Left cardiac atrium (tissue), 4 donors: ENCODE data around the gene RIF1. TPM values are rescaled to one million over a fixed set of nuclear protein-coding genes. Genes with fewer than 3 reads are reported as not detected.

Source experiments
- ATAC-seq, 2 donors: fragments of 200-7000 bp; cut with Tn5 transposase; one replicate each; pipeline ENCODE4 v1.9.1; 2020; ENCODE audit warnings: mild to moderate bottlenecking in 2 of 2, moderate library complexity in 2 of 2
- DNase-seq: peaks from one replicate; pipeline ENCODE4 v3.0.0-alpha.2; 2020
- intact Hi-C, 2 donors: fragments of 100-400 bp; cut with DNase I; formaldehyde crosslinking; loops; one replicate each; pipeline versions ENCODE4 v1.14.1 to v1.15.1; 2022 to 2023
- long read RNA-seq: library from polyadenylated mRNA; unstranded; transcript quantifications from one replicate; pipeline ENCODE4 v2.0.0, GENCODE V29; 2021
- total RNA-seq, 2 donors: library from RNA; stranded (reverse); fragmentation: NEBNext Ultra II Directional; extraction: Animal tissue kit (Norgen Biotek cat#: 25700); gene quantifications; one replicate each; pipeline ENCODE4 v1.2.1, GENCODE V29; 2021
- donor health status: DM: no; HTN: yes; CAD: no.
- donor health status: DM: no; HTN: yes; CAD: no; lungs with severe emphysema.
- donor health status: DM: yes; HTN: yes; CAD: no.
- donor health status: Dilated cardiomyopathy.

Gene RIF1, protein sequence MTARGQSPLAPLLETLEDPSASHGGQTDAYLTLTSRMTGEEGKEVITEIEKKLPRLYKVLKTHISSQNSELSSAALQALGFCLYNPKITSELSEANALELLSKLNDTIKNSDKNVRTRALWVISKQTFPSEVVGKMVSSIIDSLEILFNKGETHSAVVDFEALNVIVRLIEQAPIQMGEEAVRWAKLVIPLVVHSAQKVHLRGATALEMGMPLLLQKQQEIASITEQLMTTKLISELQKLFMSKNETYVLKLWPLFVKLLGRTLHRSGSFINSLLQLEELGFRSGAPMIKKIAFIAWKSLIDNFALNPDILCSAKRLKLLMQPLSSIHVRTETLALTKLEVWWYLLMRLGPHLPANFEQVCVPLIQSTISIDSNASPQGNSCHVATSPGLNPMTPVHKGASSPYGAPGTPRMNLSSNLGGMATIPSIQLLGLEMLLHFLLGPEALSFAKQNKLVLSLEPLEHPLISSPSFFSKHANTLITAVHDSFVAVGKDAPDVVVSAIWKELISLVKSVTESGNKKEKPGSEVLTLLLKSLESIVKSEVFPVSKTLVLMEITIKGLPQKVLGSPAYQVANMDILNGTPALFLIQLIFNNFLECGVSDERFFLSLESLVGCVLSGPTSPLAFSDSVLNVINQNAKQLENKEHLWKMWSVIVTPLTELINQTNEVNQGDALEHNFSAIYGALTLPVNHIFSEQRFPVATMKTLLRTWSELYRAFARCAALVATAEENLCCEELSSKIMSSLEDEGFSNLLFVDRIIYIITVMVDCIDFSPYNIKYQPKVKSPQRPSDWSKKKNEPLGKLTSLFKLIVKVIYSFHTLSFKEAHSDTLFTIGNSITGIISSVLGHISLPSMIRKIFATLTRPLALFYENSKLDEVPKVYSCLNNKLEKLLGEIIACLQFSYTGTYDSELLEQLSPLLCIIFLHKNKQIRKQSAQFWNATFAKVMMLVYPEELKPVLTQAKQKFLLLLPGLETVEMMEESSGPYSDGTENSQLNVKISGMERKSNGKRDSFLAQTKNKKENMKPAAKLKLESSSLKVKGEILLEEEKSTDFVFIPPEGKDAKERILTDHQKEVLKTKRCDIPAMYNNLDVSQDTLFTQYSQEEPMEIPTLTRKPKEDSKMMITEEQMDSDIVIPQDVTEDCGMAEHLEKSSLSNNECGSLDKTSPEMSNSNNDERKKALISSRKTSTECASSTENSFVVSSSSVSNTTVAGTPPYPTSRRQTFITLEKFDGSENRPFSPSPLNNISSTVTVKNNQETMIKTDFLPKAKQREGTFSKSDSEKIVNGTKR (N-terminal part only)
- total RNA-seq, result 10 to 100 TPM; 17.3 to 19.4 TPM
- long read RNA-seq, partial matches to known transcripts, result 14 of 24 reads
- long read RNA-seq, other reads (novel, unspliced or antisense), result 10 of 24 reads

GRCh38 chr2:151409601-151410484, at the start of gene RIF1:
Gene RIF1, plus strand, starts transcription at chr2:151409902. Its CDS starts 522 bp downstream, at chr2:151410424.
- intact Hi-C loops, result no loop called here
- ATAC-seq, result peak; percentile 99

GRCh38 chr2:151361674-151362370, 47.9 kb upstream of the RIF1 start:
- DNase-seq (no peak), ATAC-seq (no peak)
- intact Hi-C loops, result no loop called here

More at GRCh38 chr2:151409601-151410484, at the start of gene RIF1:
- DNase-seq, result peak; percentile 94

DNA sequence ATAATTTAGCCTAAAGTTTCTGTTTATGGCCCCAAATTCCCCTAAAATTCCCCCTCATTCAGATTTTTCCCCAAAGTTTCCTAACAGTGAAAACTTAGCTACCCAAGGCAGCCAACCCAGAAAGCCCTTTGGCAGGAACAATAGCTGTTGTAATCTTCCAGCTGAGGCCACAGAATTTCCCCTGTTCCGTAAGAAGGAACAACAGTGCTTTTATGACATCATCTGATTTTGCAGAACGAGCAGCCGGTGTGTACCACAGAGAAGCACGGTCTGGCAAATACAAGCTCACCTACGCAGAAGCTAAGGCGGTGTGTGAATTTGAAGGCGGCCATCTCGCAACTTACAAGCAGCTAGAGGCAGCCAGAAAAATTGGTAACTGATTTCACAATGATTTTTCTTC, 46.0 kb upstream of the RIF1 start:
- intact Hi-C loops, result no loop called here
- peak; percentile 33 for DNase-seq

DNA sequence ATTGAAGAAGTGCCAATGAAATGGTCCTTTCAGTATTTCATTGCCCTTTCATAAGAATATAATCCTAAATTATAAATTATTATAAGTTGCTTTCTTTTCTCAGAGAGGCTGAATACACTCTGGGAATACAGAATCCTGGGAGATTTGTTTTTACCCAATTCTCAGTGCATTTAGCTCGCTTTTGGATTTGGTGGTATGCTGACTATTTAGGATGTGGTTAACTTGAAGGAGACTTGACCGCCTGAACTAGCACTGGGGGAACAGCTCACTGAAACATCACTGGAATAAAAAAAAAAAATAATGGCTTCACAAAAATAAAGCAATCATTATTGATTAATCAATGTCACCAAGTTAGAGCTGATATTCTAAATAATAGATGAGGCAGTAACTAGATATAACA, 42.1 kb upstream of the RIF1 start:
- intact Hi-C loops, result no loop called here
- ATAC-seq (no peak), DNase-seq (no peak)

More for the DNA sequence above, 46.0 kb upstream of the RIF1 start:
- peak; percentile 65 to 87 for ATAC-seq

DNA sequence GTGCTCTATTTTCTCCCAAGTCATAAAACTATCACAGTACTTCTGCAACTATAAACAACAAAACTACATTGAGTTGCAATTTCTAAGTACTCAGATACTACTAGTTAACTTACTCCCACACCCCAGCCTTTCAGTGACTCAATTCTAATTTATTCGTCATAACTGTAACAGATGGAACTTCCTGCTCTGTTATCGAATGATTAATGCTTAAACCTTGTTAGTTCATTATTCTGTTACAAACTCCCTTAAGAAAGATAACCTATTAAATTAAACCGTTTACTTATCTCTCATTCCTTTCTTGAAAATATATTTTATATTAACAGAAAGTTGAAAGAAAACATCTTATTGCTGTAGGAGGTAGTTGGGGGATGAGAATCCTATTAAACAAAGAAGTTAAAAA, 35.3 kb upstream of the RIF1 start:
- intact Hi-C loops, result no loop called here
- ATAC-seq, result peak in 1 of 2 donors; percentile 93
- no peak for DNase-seq

GRCh38 chr2:151379169-151379568, 30.5 kb upstream of the RIF1 start:
- DNase-seq (no peak), ATAC-seq (no peak)
- intact Hi-C loops, result no loop called here

DNA sequence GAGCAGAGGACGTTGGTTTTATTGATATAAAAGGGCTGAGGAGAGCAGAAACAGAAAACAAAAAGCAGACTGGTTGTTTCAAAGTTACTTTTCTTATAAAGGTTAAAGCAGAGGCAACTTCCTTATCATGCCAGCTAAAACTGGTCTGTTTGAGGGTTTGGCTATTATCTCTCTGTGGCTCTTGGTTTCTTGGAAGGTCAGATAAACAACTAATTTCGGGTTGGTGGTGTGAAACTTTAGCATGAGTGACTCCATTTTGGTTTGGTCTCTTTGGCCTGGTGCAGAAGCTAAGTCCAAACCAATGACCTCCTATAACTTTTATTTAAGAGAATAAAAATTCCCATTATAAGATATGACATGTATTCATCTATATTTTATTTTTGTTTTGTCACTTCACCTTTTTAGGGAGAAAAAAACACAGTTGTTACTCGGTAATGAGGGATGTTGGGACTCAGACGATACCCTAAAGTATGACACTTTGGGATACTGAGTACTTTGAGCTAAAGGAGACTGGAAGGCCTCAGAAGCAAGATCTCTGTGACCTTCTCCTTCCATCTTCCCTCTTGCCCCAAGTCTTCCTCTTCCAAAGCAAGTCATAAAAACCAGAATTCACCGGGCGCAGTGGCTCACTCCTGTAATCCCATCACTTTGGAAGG, 29.0 kb upstream of the RIF1 start:
- intact Hi-C loops, result no loop called here
- DNase-seq (no peak), ATAC-seq (no peak)

DNA sequence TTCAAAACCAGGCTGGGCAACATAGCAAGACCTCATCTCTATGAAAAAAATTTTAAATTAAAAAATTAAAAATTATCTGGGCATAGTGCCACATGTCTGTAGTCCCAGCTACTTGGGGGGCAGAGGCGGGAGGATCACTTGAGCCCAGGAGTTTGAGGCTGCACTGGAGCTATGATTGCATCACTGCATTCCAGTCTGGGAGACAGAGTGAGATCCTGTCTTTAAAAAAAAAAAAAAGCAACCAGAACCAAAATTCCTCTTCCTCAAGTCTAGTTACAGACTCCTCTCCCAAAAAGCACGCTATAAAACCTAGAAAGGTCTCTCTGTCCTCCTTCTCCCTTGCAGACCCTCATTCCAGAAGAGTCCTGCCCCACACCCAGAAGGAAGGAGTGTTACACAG, 28.4 kb upstream of the RIF1 start:
- DNase-seq (no peak), ATAC-seq (no peak)
- intact Hi-C loops, result no loop called here

GRCh38 chr2:151388011-151388410, 21.7 kb upstream of the RIF1 start:
- DNase-seq, result no peak
- intact Hi-C loops, result no loop called here
- no peak for ATAC-seq

- ATAC-seq (no peak), DNase-seq (no peak)
- intact Hi-C loops, result no loop called here
These were observed 18.3 kb upstream of the RIF1 start for GRCh38 chr2:151391436-151391835.

DNA sequence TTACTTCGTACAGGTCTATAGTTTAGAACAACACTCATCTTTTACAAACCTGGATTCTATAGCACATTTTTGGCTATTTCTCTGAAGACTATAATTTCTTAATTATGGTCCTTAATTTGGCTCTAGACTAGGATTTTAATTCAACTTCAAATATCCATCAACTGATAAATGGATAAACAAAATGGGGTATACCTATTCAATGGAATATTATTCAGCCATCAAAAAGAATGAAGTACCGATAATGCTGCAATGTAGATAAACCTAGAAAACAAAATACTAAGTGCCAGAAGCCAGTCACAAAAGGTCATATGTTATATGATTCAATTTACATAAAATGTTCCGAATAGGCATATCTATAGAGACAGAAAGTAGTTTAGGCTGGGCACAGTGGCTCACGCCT, 15.2 kb upstream of the RIF1 start:
- no peak for DNase-seq
- no peak for ATAC-seq
- intact Hi-C loops, result no loop called here

DNA sequence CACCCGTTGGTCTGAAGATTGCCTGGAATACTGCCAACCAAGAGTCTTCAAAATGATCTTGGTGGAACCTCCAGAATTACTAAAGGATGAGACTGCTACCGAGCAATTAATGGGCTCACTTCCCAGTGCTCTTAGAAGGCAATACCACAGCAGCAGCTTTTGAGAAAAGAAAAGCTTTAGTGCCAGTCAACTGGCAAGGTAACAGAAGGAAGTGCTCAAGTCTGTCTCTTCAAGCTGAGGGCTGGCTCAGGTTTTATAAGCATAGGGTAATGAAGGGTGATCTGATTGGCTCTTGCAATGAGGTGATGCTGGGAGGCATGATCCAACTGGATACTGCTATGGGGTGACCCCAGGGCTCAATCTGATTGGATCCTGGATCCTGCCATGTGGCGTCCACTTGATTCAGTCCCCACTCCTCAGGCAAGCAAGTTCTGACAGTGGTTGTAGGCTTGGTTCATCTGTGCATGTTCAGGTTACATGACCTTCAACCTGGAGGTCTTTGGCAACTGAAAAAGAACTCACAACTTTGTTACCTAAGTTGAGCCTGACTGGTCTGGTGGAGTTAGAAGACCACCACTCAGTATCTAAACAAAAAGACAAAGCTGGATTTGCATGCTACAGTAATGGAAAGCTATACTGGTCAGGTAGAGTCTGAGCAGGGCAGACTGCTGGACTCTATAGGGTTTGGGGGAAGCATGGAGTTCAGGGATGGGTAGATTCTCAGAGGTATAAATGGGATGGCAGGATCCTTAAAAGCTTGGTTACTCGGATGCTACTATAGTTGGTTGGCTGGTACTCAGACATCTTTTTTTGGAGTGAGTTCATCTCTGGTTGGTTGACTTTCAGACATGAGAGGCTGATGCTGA, 14.0 kb upstream of the RIF1 start:
- intact Hi-C loops, result no loop called here
- no peak for ATAC-seq
- DNase-seq, result no peak

GRCh38 chr2:151399981-151400380, 9.7 kb upstream of the RIF1 start:
- intact Hi-C loops, result no loop called here
- ATAC-seq (no peak), DNase-seq (no peak)

DNA sequence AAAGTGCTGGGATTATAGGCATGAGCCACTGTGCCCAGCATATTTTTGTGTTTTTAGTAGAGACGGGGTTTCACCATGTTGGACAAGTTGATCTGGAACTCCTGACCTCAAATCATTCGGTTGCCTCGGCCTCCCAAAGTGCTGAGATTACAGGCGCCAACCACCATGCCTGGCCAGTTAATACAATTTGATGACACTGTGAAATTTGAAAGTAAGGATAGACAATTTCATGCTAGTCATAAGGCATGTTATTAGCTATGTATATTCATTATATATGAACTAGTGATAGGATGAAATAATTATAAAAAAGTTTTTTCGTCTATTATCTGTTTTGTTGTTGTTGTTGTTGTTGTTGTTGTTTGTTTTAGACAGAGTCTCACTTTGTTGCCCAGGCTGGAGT, 8.6 kb upstream of the RIF1 start:
- intact Hi-C loops, result no loop called here
- ATAC-seq (no peak), DNase-seq (no peak)

GRCh38 chr2:151403914-151404313, 5.8 kb upstream of the RIF1 start:
- ATAC-seq (no peak), DNase-seq (no peak)
- intact Hi-C loops, result no loop called here

DNA sequence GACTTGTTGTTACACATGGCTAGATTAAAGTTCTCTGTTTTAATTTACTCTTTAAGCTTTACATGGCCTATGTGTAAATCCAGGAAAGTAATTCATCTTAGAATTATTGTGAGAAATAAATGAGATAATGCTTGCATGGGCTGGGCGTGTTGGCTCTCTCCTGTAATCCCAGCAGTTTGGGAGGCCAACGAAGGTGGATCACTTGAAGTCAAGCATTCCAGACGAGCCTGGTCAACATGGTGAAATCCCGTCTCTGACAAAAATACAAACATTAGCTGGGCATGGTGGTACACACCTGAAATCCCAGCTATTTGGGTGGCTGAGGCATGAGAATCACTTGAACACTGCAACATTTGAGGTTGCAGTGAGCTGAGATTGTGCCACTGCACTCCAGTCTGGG, 4.3 kb upstream of the RIF1 start:
- ATAC-seq, result no peak
- intact Hi-C loops, result no loop called here
- no peak for DNase-seq
